K562 (cell line): ENCODE data around the gene CCDC184.
"Not testable (repeated sequence)": the region's sequence is repeated elsewhere in the genome, so short reads cannot be mapped to it uniquely, and the experiment has no call there.

Experiments
- HOMEZ ChIP-seq: fragments of 250-450 bp; sonication (Bioruptor Pico); IDR thresholded peaks from 2 replicates; pipeline ENCODE4 v1.4.0; 2020; ENCODE audit warnings: mild to moderate bottlenecking, moderate library complexity
- NKRF ChIP-seq: fragments of 450-650 bp; IDR thresholded peaks from 2 replicates; pipeline ENCODE4 v1.6.1; 2016; ENCODE audit warnings: borderline replicate concordance
- TBP ChIP-seq: optimal IDR thresholded peaks from 2 replicates; pipeline ENCODE3; 2011; ENCODE audit warnings: low read depth, low read length, improper control_type of control experiment
- TF ChIP-seq, protein P1 (sequence below): fragments of 250-450 bp; sonication (Bioruptor Pico); IDR thresholded peaks from 2 replicates; pipeline ENCODE4 v1.5.0; 2020; ENCODE audit warnings: mild to moderate bottlenecking, borderline replicate concordance
- TF ChIP-seq, protein P2 (sequence below): fragments of 450-650 bp; formaldehyde crosslinking; IDR thresholded peaks from 2 replicates; pipeline ENCODE4 v1.4.0; 2020; ENCODE audit warnings: mild to moderate bottlenecking, moderate library complexity

- TF ChIP-seq NKRF; HOMEZ (CRISPR knock-in tag); TBP: not testable (repeated sequence)
- TF ChIP-seq, protein P1, sequence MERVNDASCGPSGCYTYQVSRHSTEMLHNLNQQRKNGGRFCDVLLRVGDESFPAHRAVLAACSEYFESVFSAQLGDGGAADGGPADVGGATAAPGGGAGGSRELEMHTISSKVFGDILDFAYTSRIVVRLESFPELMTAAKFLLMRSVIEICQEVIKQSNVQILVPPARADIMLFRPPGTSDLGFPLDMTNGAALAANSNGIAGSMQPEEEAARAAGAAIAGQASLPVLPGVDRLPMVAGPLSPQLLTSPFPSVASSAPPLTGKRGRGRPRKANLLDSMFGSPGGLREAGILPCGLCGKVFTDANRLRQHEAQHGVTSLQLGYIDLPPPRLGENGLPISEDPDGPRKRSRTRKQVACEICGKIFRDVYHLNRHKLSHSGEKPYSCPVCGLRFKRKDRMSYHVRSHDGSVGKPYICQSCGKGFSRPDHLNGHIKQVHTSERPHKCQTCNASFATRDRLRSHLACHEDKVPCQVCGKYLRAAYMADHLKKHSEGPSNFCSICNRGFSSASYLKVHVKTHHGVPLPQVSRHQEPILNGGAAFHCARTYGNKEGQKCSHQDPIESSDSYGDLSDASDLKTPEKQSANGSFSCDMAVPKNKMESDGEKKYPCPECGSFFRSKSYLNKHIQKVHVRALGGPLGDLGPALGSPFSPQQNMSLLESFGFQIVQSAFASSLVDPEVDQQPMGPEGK (CRISPR knock-in tag), result not testable (repeated sequence)
- TF ChIP-seq, protein P2, sequence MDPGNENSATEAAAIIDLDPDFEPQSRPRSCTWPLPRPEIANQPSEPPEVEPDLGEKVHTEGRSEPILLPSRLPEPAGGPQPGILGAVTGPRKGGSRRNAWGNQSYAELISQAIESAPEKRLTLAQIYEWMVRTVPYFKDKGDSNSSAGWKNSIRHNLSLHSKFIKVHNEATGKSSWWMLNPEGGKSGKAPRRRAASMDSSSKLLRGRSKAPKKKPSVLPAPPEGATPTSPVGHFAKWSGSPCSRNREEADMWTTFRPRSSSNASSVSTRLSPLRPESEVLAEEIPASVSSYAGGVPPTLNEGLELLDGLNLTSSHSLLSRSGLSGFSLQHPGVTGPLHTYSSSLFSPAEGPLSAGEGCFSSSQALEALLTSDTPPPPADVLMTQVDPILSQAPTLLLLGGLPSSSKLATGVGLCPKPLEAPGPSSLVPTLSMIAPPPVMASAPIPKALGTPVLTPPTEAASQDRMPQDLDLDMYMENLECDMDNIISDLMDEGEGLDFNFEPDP (CRISPR knock-in tag), result not testable (repeated sequence)
Measured at GRCh38 chr12:48155786-48156185, 27.7 kb upstream of the CCDC184 start.
